AG04450 (cell line): Measurements from ENCODE around the gene CAMK2G. TPM values are rescaled to one million over a fixed set of nuclear protein-coding genes. Genes with fewer than 3 reads are reported as not detected.

Source experiments
- CTCF ChIA-PET: fragments of 300-600, 350-600 bp; formaldehyde crosslinking; extraction: SDS; loops from one replicate; lab custom pipeline; 2022; ENCODE audit warnings: antibody characterized with exemption, inconsistent platforms; lab: Charles Lee
- POLR2A ChIA-PET: fragments of 350-600 bp; formaldehyde crosslinking; extraction: SDS; loops from one replicate; lab custom pipeline; 2021; ENCODE audit warnings: antibody characterized with exemption, inconsistent platforms; lab: Yijun Ruan, JAX
- DNase-seq: peaks from one replicate; pipeline ENCODE4 v3.0.0-alpha.2; 2011; ENCODE audit warnings: low read depth, low spot score
- H3K27ac ChIP-seq: one replicate; pipeline ENCODE4 v1.5.1; 2012; ENCODE audit warnings: low read depth, low read length, control low read depth
- H3K27me3 ChIP-seq: one replicate; pipeline ENCODE4 v1.6.0; 2012; ENCODE audit warnings: low read length; ENCODE audit not compliant: control insufficient read depth, insufficient read depth
- H3K4me3 ChIP-seq: 2 replicates; pipeline ENCODE4 v1.5.1; 2011; ENCODE audit warnings: mild to moderate bottlenecking, low read depth, low read length, control low read depth
- H3K9me3 ChIP-seq: 2 replicates; pipeline ENCODE4 v1.5.1; 2012; ENCODE audit warnings: low read length; ENCODE audit not compliant: control insufficient read depth, insufficient read depth
- CTCF ChIP-seq: IDR thresholded peaks from 2 replicates; pipeline ENCODE4 v1.5.1; 2011; ENCODE audit warnings: low read depth, low read length, control low read depth, inconsistent platforms
- polyA plus RNA-seq: library from polyadenylated mRNA; depleted of rRNA; stranded (reverse); fragments of >200 nt; gene quantifications from 2 replicates; pipeline ENCODE4 v1.2.3, GENCODE V29; 2011

Gene CAMK2G
- polyA plus RNA-seq, 1 experiment, result 22.3 TPM

- DNase-seq, result no peak
- TF ChIP-seq CTCF, result no peak
- ChIA-PET CTCF (interaction anchor here (1.2 to 2.0 kb wide), 3 partner anchors 9 to 21 kb away, joined by 3 to 8 read pairs (median 8); no protein-coding TSS in a partner anchor), POLR2A (interaction anchor here (0.5 kb wide), 1 partner anchor 14 kb away, joined by 3 read pairs; no protein-coding TSS in a partner anchor)
- Histone ChIP-seq H3K27ac (no peak overlapping the region), H3K4me3 (no peak overlapping the region), H3K27me3 (no peaks in the 10 kb centered on the region), H3K9me3 (no peaks in the 10 kb centered on the region; the same call in 1 of the 2 replicates)
Observed at GRCh38 chr10:73858750-73859427, 15.5 kb downstream of the CAMK2G start.

- H3K27me3 ChIP-seq, result no peaks in the 10 kb centered on the region
- POLR2A ChIA-PET, result no interaction called here
- CTCF ChIA-PET, result interaction anchor here (1.2 to 2.0 kb wide), 3 partner anchors 8 to 22 kb away, joined by 3 to 8 read pairs (median 8); no protein-coding TSS in a partner anchor
- DNase-seq, result no peak
- TF ChIP-seq CTCF, result no peak
- no peak overlapping the region for H3K4me3 ChIP-seq
- H3K9me3 ChIP-seq, result no peaks in the 10 kb centered on the region; the same call in 1 of the 2 replicates
- no peak overlapping the region for H3K27ac ChIP-seq
Observed at GRCh38 chr10:73858013-73858708, 16.2 kb downstream of the CAMK2G start.

- Histone ChIP-seq H3K27ac (no peak overlapping the region), H3K9me3 (no peaks in the 10 kb centered on the region; the same call in 1 of the 2 replicates), H3K4me3 (no peak overlapping the region), H3K27me3 (no peaks in the 10 kb centered on the region)
- DNase-seq, result no peak
- ChIA-PET CTCF (no interaction called here), POLR2A (no interaction called here)
- TF ChIP-seq CTCF, result no peak
Observed at GRCh38 chr10:73857446-73857845, 16.9 kb downstream of the CAMK2G start.

GRCh38 chr10:73856261-73856660 is 18.1 kb downstream of the CAMK2G start:
- ChIA-PET POLR2A (no interaction called here), CTCF (no interaction called here)
- Histone ChIP-seq H3K27ac (no peak overlapping the region), H3K27me3 (no peaks in the 10 kb centered on the region), H3K4me3 (no peak overlapping the region), H3K9me3 (no peaks in the 10 kb centered on the region; the same call in 1 of the 2 replicates)
- no peak for TF ChIP-seq CTCF
- no peak for DNase-seq

GRCh38 chr10:73855413-73855812 is 18.9 kb downstream of the CAMK2G start:
- POLR2A ChIA-PET, result no interaction called here
- Histone ChIP-seq H3K4me3 (no peak overlapping the region), H3K27ac (no peak overlapping the region), H3K27me3 (no peaks in the 10 kb centered on the region), H3K9me3 (no peaks in the 10 kb centered on the region; the same call in 1 of the 2 replicates)
- CTCF ChIA-PET, result no interaction called here
- TF ChIP-seq CTCF, result no peak
- no peak for DNase-seq
